Middle frontal gyrus (tissue), 1 donor: ENCODE results near the gene LMBRD1.

Source experiments
- DNase-seq: peaks from one replicate; pipeline ENCODE4 v3.0.0-alpha.2; 2015; ENCODE audit warnings: low spot score; ENCODE audit errors: extremely low spot score

LMBRD1 gene

GRCh38 chr6:69643688-69644087 lies 153.1 kb downstream of the LMBRD1 start:
- no peak for DNase-seq

GRCh38 chr6:69632932-69633331 lies 163.9 kb downstream of the LMBRD1 start:
- no peak for DNase-seq

GRCh38 chr6:69631552-69632346 lies 165.1 kb downstream of the LMBRD1 start:
- DNase-seq = no peak

- DNase-seq = no peak
Measured at GRCh38 chr6:69630767-69631166, 166.0 kb downstream of the LMBRD1 start.

- DNase-seq = no peak
Measured at GRCh38 chr6:69627625-69628024, 169.2 kb downstream of the LMBRD1 start.

- DNase-seq = no peak
Measured at GRCh38 chr6:69624944-69625343, 171.9 kb downstream of the LMBRD1 start.
